Heart left ventricle (tissue), 16 donors: ENCODE measurements around the gene XRN2. TPM values are rescaled to one million over a fixed set of nuclear protein-coding genes. Genes with fewer than 3 reads are reported as not detected.
A peak's percentile ranks its signal among the peaks of the same experiment; 100 is the strongest.

Source experiments
- ATAC-seq, 4 donors: fragments of 200-7000 bp; cut with Tn5 transposase; one replicate each; pipeline ENCODE4 v1.9.1; 2020 to 2022; ENCODE audit warnings: moderate library complexity in 4 of 4, mild to moderate bottlenecking in 3 of 4, moderate number of reproducible peaks in 1 of 4
- DNase-seq, 5 donors: peaks; one replicate each; pipeline ENCODE4 v3.0.0-alpha.2; 2020
- H3K27ac ChIP-seq, 12 donors: fragments of 200-600 bp; sonication (generic) in 4 of 12; one replicate each; pipeline versions ENCODE4 v1.5.0 to v1.8.0; 2016 to 2022; ENCODE audit warnings: mild to moderate bottlenecking in 2 of 12
- H3K27me3 ChIP-seq, 9 donors: fragments of 200-600 bp; sonication (generic) in 2 of 9; one replicate each; pipeline versions ENCODE4 v1.5.1 to v1.8.0; 2016 to 2022; ENCODE audit warnings: mild to moderate bottlenecking in 3 of 9
- H3K36me3 ChIP-seq, 9 donors: fragments of 200-600 bp; sonication (generic) in 2 of 9; one replicate each; pipeline versions ENCODE4 v1.5.0 to v1.8.0; 2018 to 2022; ENCODE audit warnings: mild to moderate bottlenecking in 2 of 9
- H3K4me1 ChIP-seq, 12 donors: fragments of 200-600 bp; sonication (generic) in 4 of 12; one replicate each; pipeline versions ENCODE4 v1.5.0 to v1.8.0; 2016 to 2022; ENCODE audit warnings: mild to moderate bottlenecking in 3 of 12
- H3K4me3 ChIP-seq, 12 donors: fragments of 200-600 bp; sonication (generic) in 4 of 12; one replicate each; pipeline versions ENCODE4 v1.5.0 to v1.8.0; 2017 to 2022; ENCODE audit warnings: mild to moderate bottlenecking in 9 of 12, moderate library complexity in 4 of 12
- H3K9me3 ChIP-seq, 12 donors: fragments of 200-600 bp; sonication (generic) in 4 of 12; one replicate each; pipeline versions ENCODE4 v1.5.0 to v1.8.0; 2016 to 2022; ENCODE audit warnings: mild to moderate bottlenecking in 1 of 12
- CTCF ChIP-seq, 12 donors: fragments of 200-600 bp; sonication (generic) in 4 of 12; IDR thresholded peaks; one replicate each; pipeline versions ENCODE4 v1.5.0 to v1.8.0; 2018 to 2022; ENCODE audit warnings: antibody characterized with exemption in 12 of 12, mild to moderate bottlenecking in 5 of 12
- POLR2A ChIP-seq, 2 donors: fragments of 450-650 bp; IDR thresholded peaks; one replicate each; pipeline ENCODE4 v1.6.1; 2017; ENCODE audit warnings: antibody characterized with exemption in 2 of 2, mild to moderate bottlenecking in 2 of 2, moderate library complexity in 2 of 2
- WGBS, 4 donors: extraction: QIAGEN DNeasy Blood & Tissue Kit in 2 of 4; methylation state at CpG; one replicate each; pipeline versions ENCODE4 v1.1.5 to v1.1.7; 2013 to 2018; 5-methylcytosine and 5-hydroxymethylcytosine counted together
- intact Hi-C, 10 donors: fragments of 100-400 bp; cut with DNase I; formaldehyde crosslinking; loops; one replicate each; pipeline versions ENCODE4 v1.11.1 to v1.14.2; 2022
- polyA plus RNA-seq, 2 donors: library from polyadenylated mRNA; stranded (reverse); fragments of 200-250 nt; gene quantifications; one replicate each; pipeline ENCODE4 v1.2.3, GENCODE V29; 2013
- total RNA-seq, 9 donors: library from RNA; depleted of rRNA in 2 of 9; stranded (reverse); fragments of >200 nt in 2 of 9; fragmentation: NEBNext Ultra II Directional in 3 of 9; extraction: Animal tissue kit (Norgen Biotek cat#: 25700) in 3 of 9; gene quantifications; one replicate each; pipeline versions ENCODE4 v1.1.0 to v1.2.4, GENCODE V29; 2016 to 2023
- donor health status: ischemic (EF 13 %, LVEDD 7.1; RV severe dilation, severe dysfunction).
- donor health status: healthy with polysubstance abuse.
- donor health status: DM: no; HTN: yes; CAD: no.
- donor health status: DM: no; HTN: no; CAD: no.
- donor health status: ischemic (EF 25% LVEDD 6.9; RV normal size, moderate dysfunction).
- donor health status: ischemic (EF 25% LVEDD 5.7; RV mildly dilated, moderate dysfunction).
- donor health status: healthy.
- donor health status: DM: yes; HTN: yes; CAD: no.
- donor health status: ischemic (EF 35%, LVEDD 5.7; RV mildly dilated, moderate dysfunction).
- donor health status: nonischemic (EF 11% LVEDD 7.7; RV severe dilation, severe dysfunction).
- donor health status: DM: yes; HTN: yes; CAD: no.
- donor health status: PGD.
- donor health status: ischemic (EF 29% LVEDD 5.4; RV normal size, mild dysfunction).
- donor health status: nonischemic (EF 23%, LVEDD 6.1; RV moderate dilation, normal function).

Gene XRN2
- total and polyA plus RNA-seq, 11 donors = 6.2 to 48.3 (median 33.2) TPM

- ATAC-seq = no peak
- Histone ChIP-seq H3K36me3 (peaks cover 4 to 98% (median 86%) of the 10 kb centered on the region in 9 donors), H3K4me3 (no peak overlapping the region), H3K27ac (no peak overlapping the region), H3K27me3 (no peaks in the 10 kb centered on the region), H3K4me1 (peaks cover 0 to 26% (median 0%) of the 10 kb centered on the region in 12 donors), H3K9me3 (no peaks in the 10 kb centered on the region)
- 96 to 99% (median 96%) methylated on average over 5 of the region's 5 CpGs for WGBS, 4 donors
- DNase-seq = no peak
- TF ChIP-seq POLR2A (IDR thresholded peaks at IDR 0.05) (no peak), CTCF (IDR thresholded peaks at IDR 0.05) (no peak)
- intact Hi-C loops = no loop called here
Measured at GRCh38 chr20:21358737-21359136, 55.6 kb downstream of the XRN2 start.

GRCh38 chr20:21360705-21361104 lies 57.6 kb downstream of the XRN2 start:
- H3K36me3 ChIP-seq = peaks cover 4 to 95% (median 74%) of the 10 kb centered on the region in 9 donors
- intact Hi-C loops = no loop called here
- ATAC-seq = no peak
- TF ChIP-seq POLR2A (IDR thresholded peaks at IDR 0.05) = no peak
- TF ChIP-seq CTCF (IDR thresholded peaks at IDR 0.05) = no peak
- H3K9me3 ChIP-seq = no peaks in the 10 kb centered on the region
- no peak overlapping the region for H3K4me3 ChIP-seq
- no peak for DNase-seq
- no peaks in the 10 kb centered on the region for H3K27me3 ChIP-seq
- peaks cover 0 to 26% (median 0%) of the 10 kb centered on the region in 12 donors for H3K4me1 ChIP-seq
- peak overlapping the region in 1 of 12 donors; percentile 64 for H3K27ac ChIP-seq
- 68 to 87% (median 78%) methylated on average over 1 of the region's 1 CpG for WGBS, 4 donors

- TF ChIP-seq CTCF (IDR thresholded peaks at IDR 0.05) (no peak), POLR2A (IDR thresholded peaks at IDR 0.05) (no peak)
- intact Hi-C loops = no loop called here
- Histone ChIP-seq H3K4me1 (peaks cover 0 to 26% (median 0%) of the 10 kb centered on the region in 12 donors), H3K4me3 (no peak overlapping the region), H3K36me3 (peaks cover 4 to 93% (median 70%) of the 10 kb centered on the region in 9 donors), H3K27ac (peak overlapping the region in 1 of 12 donors; percentile 64), H3K9me3 (no peaks in the 10 kb centered on the region), H3K27me3 (no peaks in the 10 kb centered on the region)
- 47 to 59% (median 58%) methylated on average over 2 of the region's 2 CpGs for WGBS, 4 donors
- ATAC-seq = peak in 1 of 4 donors; percentile 63
- no peak for DNase-seq
Measured at GRCh38 chr20:21361266-21361665, 58.1 kb downstream of the XRN2 start.

GRCh38 chr20:21364413-21364812 lies 61.3 kb downstream of the XRN2 start:
- no peak overlapping the region for H3K27ac ChIP-seq
- no peak for DNase-seq
- H3K36me3 ChIP-seq = peaks cover 0 to 93% (median 70%) of the 10 kb centered on the region in 9 donors
- H3K4me1 ChIP-seq = peaks cover 0 to 26% (median 0%) of the 10 kb centered on the region in 12 donors
- intact Hi-C loops = no loop called here
- H3K9me3 ChIP-seq = no peaks in the 10 kb centered on the region
- H3K27me3 ChIP-seq = no peaks in the 10 kb centered on the region
- no peak for TF ChIP-seq CTCF (IDR thresholded peaks at IDR 0.05)
- TF ChIP-seq POLR2A (IDR thresholded peaks at IDR 0.05) = no peak
- no peak for ATAC-seq
- H3K4me3 ChIP-seq = no peak overlapping the region
- WGBS, 4 donors = 90 to 96% (median 96%) methylated on average over 6 of the region's 6 CpGs
